H1 (cell line): ENCODE results near the gene CAMK2A.

Experiments used
- CHD1 ChIP-seq: IDR thresholded peaks from 2 replicates; pipeline ENCODE4 v1.6.1; 2012; ENCODE audit warnings: low read depth, low read length, improper control_type of control experiment
- CREB1 ChIP-seq: IDR thresholded peaks from 2 replicates; pipeline ENCODE4 v1.6.1; 2012; ENCODE audit warnings: inconsistent platforms
- EP300 ChIP-seq, 2 experiments: IDR thresholded peaks; 1 replicate in 1 of 2; 2 replicates in 1 of 2; pipeline ENCODE4 v1.6.1; 2011 to 2012; ENCODE audit warnings: low read depth in 2 of 2, low read length in 2 of 2, mild to moderate bottlenecking in 2 of 2, borderline replicate concordance in 1 of 2, inconsistent platforms in 1 of 2, moderate library complexity in 1 of 2
- EZH2 ChIP-seq: fragments of 200-600 bp; sonication (generic); IDR thresholded peaks from 2 replicates; pipeline ENCODE4 v1.7.1; 2012; ENCODE audit warnings: low read depth, mild to moderate bottlenecking, moderate library complexity, low read length, inconsistent platforms; ENCODE audit not compliant: severe bottlenecking
- FOSL1 ChIP-seq: IDR thresholded peaks from 2 replicates; pipeline ENCODE4 v1.6.1; 2011; ENCODE audit warnings: mild to moderate bottlenecking, low read depth, low read length, moderate library complexity; ENCODE audit not compliant: insufficient read depth
- GABPA ChIP-seq: IDR thresholded peaks from 2 replicates; pipeline ENCODE4 v1.6.1; 2011; ENCODE audit warnings: mild to moderate bottlenecking, low read length, moderate library complexity, borderline replicate concordance; ENCODE audit not compliant: insufficient read depth
- KDM1A ChIP-seq: fragments of 200-600, 300-600 bp; sonication (generic); IDR thresholded peaks from 2 replicates; pipeline ENCODE4 v1.7.1; 2016; ENCODE audit warnings: mild to moderate bottlenecking, low read length, borderline replicate concordance
- POLR2A ChIP-seq, 2 experiments: IDR thresholded peaks; 1 replicate in 1 of 2; 2 replicates in 1 of 2; pipeline ENCODE4 v1.6.1; 2011; ENCODE audit warnings: low read depth in 2 of 2, low read length in 2 of 2, mild to moderate bottlenecking in 2 of 2; ENCODE audit errors: control extremely low read depth in 1 of 2
- POLR2AphosphoS5 ChIP-seq: IDR thresholded peaks from 2 replicates; pipeline ENCODE4 v1.6.1; 2011; ENCODE audit warnings: low read depth, low read length
- RXRA ChIP-seq: IDR thresholded peaks from 2 replicates; pipeline ENCODE4 v1.6.1; 2011; ENCODE audit warnings: low read depth, mild to moderate bottlenecking, low read length, moderate library complexity; ENCODE audit not compliant: insufficient read depth
- SIN3A ChIP-seq, 2 experiments: IDR thresholded peaks in 1 of 2; conservative IDR thresholded peaks in 1 of 2; 2 replicates each; pipeline ENCODE4 v1.6.1; 2011 to 2012; ENCODE audit warnings: low read length in 2 of 2, improper control_type of control experiment in 1 of 2, low read depth in 1 of 2, mild to moderate bottlenecking in 1 of 2
- SUZ12 ChIP-seq: fragments of 200-600 bp; sonication (generic); IDR thresholded peaks from 2 replicates; pipeline ENCODE4 v1.6.1; 2012; ENCODE audit warnings: mild to moderate bottlenecking, inconsistent platforms, low read length, moderate library complexity, mixed read lengths
- TF ChIP-seq, protein P1 (sequence below), 3 experiments: IDR thresholded peaks; 1 replicate in 2 of 3; 2 replicates in 1 of 3; pipeline versions ENCODE4 v1.5.1 to v1.6.1; 2011; ENCODE audit warnings: low read length in 3 of 3, mild to moderate bottlenecking in 3 of 3, inconsistent platforms in 2 of 3, low read depth in 1 of 3, moderate library complexity in 1 of 3; ENCODE audit not compliant: insufficient read depth in 1 of 3; ENCODE audit errors: control extremely low read depth in 1 of 3

DNA sequence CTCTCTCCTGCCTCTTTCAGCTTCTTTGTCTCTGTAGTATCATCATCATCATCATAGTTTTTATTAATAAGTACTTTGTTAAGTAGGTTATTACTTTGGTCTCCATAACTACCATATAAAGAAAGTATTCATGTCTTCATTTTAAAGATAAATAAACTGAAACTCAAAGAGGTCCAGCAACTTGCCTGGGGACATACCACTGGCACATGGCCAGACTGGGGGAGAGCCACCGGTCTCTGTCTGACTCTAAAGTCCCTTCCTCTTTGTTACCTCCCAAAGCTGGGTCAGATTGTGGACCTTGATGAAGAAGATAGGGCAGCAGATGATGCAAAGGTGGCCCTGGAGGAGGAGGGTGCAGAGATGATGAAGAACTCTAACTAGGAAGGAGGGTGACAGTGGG lies 114.5 kb downstream of the CAMK2A start:
- TF ChIP-seq, protein P1, sequence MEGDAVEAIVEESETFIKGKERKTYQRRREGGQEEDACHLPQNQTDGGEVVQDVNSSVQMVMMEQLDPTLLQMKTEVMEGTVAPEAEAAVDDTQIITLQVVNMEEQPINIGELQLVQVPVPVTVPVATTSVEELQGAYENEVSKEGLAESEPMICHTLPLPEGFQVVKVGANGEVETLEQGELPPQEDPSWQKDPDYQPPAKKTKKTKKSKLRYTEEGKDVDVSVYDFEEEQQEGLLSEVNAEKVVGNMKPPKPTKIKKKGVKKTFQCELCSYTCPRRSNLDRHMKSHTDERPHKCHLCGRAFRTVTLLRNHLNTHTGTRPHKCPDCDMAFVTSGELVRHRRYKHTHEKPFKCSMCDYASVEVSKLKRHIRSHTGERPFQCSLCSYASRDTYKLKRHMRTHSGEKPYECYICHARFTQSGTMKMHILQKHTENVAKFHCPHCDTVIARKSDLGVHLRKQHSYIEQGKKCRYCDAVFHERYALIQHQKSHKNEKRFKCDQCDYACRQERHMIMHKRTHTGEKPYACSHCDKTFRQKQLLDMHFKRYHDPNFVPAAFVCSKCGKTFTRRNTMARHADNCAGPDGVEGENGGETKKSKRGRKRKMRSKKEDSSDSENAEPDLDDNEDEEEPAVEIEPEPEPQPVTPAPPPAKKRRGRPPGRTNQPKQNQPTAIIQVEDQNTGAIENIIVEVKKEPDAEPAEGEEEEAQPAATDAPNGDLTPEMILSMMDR (IDR thresholded peaks at IDR 0.05; ENCODE audit: control extremely low read depth in 1 of 3, insufficient read depth in 1 of 3, low read depth in 1 of 3, low read length in 3 of 3) = no peak
- no peak for TF ChIP-seq SIN3A (conservative IDR thresholded peaks at IDR 0.05 in 1 of 2, IDR thresholded peaks at IDR 0.05 in 1 of 2; ENCODE audit: low read depth in 1 of 2, low read length in 2 of 2)
- no peak for TF ChIP-seq SUZ12
- no peak for TF ChIP-seq KDM1A
- TF ChIP-seq EP300 (IDR thresholded peaks at IDR 0.05; ENCODE audit: borderline replicate concordance in 1 of 2, low read depth in 2 of 2, low read length in 2 of 2) = no peak
- no peak for TF ChIP-seq GABPA
- no peak for TF ChIP-seq POLR2A (IDR thresholded peaks at IDR 0.05; ENCODE audit: control extremely low read depth in 1 of 2, low read depth in 2 of 2, low read length in 2 of 2)
- TF ChIP-seq POLR2AphosphoS5 = no peak
- TF ChIP-seq CHD1 = no peak
- TF ChIP-seq RXRA = no peak
- no peak for TF ChIP-seq EZH2
- no peak for TF ChIP-seq CREB1
- no peak for TF ChIP-seq FOSL1
